SKM-1 (cell line): Measurements from ENCODE around the gene MSI2.

Experiments used
- DNase-seq: peaks from one replicate; lab custom pipeline; 2025; ENCODE audit not compliant: unreplicated experiment; lab: John Stamatoyannopoulos, UW

Gene MSI2

GRCh38 chr17:57561072-57561861 is 304.9 kb downstream of the MSI2 start:
- peak; percentile 30 for DNase-seq

- DNase-seq = no peak
Observed at GRCh38 chr17:57562184-57562698, 305.9 kb downstream of the MSI2 start.

GRCh38 chr17:57563958-57564357 is 307.6 kb downstream of the MSI2 start:
- no peak for DNase-seq

GRCh38 chr17:57565176-57565575 is 308.9 kb downstream of the MSI2 start:
- no peak for DNase-seq

DNA sequence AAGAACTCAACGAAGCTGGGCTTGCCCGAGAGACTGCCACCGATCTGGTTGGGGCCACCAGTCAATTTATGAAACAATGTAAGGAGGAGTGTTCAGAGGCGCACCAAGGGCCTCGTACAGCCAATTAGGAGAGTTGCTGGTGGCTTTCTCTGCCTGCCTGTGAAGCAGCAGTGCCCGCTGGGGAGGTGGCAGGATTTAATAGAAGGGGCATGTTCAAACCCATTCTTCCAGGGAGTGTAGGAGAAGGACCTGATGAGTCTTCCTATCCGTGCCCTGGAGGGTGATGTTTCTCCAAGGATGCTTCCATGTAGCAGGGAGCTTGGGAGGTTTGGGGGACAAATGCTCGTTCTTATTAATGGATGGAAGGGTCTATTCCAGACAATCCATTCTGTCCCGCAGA is 310.4 kb downstream of the MSI2 start:
- no peak for DNase-seq

DNA sequence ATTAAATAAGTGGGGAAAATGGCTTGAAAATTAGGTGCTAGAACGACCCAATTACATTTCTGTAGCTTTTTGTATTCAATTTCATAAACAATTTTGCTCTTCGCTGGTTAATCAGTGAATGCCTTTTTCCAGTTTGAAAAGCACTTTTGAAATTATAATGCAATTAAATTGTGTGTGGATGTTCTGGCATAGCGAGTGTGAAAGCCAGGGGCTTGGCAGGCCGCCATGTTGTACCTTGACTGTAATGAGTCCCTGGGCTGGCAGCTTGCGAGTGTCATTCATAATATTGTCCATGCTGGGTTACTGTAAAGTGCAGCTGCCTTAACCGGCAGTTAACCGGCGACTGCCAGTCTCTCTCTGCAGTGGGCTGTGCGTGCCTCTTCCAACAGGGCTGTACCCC is 310.9 kb downstream of the MSI2 start:
- no peak for DNase-seq

GRCh38 chr17:57568340-57568739 is 312.0 kb downstream of the MSI2 start:
- no peak for DNase-seq

DNA sequence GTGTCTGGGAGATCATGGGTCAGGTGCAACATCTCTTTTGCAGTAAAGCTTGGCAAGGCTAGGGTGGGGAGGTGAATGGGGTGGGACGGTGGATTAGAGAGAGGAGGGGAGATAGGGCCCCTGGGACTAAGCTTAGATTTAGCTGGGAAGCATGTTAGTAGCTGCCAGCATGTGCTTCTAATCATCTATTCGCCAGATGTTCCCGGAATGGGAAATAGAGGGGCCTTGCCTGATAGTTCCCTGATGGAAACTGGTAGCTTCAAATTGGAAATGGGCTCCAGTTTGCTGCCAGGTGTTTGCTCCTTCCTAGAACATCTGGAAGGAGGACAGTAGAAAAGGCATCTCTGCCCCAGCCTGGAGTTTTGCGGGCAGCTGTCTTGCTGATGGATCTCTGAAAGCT is 312.7 kb downstream of the MSI2 start:
- DNase-seq = no peak

- no peak for DNase-seq
Observed at GRCh38 chr17:57569853-57570252, 313.5 kb downstream of the MSI2 start.

GRCh38 chr17:57570724-57571344 is 314.5 kb downstream of the MSI2 start:
- DNase-seq = no peak

DNA sequence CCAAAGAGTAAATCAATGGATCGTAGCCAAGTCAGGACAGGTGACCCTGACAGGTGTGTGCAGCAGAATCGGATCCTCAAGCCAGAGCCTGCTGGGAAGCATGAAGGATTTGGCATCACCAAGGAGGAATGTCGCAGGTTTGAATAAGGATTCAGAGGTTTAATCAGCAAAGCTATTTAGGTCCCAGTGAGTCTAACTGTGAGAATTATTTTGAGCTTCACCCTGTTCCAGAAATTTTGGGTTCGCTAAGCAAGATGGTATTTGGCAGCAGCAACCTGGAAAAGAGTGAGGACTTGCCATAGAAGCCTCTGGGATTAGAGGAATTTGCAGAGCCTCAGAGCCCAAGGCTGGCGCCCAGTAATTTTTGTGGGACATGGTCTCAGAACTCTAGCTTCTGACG is 315.7 kb downstream of the MSI2 start:
- DNase-seq = no peak

DNA sequence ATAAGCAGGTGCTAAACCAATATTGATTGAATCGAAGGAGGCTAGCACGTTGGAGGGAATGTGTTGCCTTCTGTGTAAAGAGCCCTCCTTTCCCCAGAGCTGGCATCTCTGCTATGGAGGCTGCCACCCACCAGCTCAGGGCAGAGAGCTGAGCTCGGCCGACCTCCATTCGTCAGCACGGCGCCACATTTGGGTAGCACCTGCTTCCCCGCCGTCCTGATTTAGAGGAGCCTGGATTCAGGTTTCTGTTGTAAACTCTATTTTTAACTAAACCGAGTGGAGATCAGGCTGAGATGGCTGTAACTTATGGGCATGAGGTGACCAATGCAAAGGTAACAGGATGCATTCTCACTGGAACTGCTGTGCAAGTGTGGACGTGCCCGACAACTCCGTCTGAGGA is 316.3 kb downstream of the MSI2 start:
- DNase-seq = no peak

GRCh38 chr17:57574040-57574513 is 317.8 kb downstream of the MSI2 start:
- no peak for DNase-seq

GRCh38 chr17:57576744-57577143 is 320.4 kb downstream of the MSI2 start:
- DNase-seq = no peak

- DNase-seq = peak; percentile 79
Observed at GRCh38 chr17:57577751-57578607, 321.7 kb downstream of the MSI2 start.

DNA sequence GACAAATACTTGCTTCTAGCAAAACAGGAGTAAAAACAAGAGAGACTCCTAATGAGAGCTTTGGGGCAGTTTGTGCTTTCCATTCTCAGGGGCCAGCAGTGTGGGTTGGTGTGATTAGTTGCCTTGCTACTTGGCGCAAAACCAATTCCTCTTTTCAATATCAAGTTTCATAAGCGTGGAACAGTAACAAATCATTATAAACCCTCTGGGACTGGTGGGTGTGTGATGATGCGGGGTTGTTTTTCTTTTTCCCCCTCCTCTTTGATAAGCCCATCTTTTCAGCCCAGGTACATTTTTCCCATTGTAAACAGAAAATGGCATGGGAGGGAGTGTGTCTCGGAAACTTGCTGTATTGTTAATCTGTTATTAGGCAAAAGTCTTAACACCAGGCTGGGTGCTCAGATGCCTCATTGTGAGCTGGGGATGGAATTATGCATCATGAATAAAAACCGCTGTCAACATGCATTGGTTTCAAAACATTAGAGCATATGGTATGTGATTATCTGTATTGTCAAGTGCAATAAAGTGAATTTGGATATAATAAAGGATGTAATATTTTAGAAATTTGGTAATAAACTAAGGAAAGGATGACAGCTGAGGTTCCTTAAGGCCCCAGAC is 322.4 kb downstream of the MSI2 start:
- no peak for DNase-seq

DNA sequence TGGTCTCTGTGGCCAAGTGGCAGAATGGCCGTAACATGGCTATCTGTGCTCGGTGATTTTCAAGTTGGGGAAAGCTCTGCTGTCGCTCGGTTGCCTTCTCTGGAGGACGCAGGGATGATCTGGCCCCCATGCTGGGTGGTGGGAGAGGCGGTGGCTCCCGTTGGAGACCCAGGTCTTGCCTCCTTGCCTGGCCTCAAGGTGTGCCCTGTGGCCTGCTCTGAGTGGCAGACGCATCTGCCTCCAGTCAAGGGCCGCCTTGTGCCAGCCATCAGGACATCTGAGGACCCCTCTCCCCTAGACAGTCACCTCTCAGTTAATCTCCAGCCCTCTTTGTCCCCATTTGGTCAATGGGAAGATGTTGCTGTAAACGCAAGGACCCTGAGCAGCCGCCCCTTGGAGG is 322.9 kb downstream of the MSI2 start:
- DNase-seq = no peak

DNA sequence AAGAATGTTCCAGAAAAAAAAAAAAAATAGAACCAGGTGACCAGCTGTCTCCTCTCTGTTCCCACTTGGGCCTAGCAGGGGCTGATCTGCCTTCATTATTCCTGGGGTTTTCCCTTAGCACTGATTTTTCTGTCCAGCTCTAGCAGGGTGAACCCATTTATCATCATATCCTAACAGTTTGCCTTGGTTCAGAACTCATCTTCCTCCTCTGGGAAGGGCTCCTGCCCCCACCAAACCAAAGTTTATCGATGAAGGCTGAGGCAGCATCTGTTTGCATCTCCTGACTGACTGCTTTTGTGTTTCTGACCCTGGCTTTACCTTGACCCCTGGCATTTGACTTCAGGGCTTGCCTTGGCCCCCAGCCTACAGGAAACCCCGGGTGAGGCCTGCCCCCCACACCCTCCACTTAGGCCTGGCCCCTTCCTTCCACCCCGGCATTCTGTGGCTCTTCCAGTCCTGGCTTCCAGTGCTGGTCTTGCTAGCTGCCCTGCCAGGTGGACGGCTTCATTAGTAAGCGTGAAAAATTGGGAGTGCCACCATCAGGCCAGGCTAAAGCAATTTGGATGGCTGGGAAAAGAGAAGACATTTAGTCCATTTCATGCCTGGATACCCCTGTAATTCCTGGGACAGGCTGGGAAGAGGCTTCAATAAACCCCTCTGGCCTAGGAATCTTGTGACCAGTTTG is 323.9 kb downstream of the MSI2 start:
- no peak for DNase-seq

DNA sequence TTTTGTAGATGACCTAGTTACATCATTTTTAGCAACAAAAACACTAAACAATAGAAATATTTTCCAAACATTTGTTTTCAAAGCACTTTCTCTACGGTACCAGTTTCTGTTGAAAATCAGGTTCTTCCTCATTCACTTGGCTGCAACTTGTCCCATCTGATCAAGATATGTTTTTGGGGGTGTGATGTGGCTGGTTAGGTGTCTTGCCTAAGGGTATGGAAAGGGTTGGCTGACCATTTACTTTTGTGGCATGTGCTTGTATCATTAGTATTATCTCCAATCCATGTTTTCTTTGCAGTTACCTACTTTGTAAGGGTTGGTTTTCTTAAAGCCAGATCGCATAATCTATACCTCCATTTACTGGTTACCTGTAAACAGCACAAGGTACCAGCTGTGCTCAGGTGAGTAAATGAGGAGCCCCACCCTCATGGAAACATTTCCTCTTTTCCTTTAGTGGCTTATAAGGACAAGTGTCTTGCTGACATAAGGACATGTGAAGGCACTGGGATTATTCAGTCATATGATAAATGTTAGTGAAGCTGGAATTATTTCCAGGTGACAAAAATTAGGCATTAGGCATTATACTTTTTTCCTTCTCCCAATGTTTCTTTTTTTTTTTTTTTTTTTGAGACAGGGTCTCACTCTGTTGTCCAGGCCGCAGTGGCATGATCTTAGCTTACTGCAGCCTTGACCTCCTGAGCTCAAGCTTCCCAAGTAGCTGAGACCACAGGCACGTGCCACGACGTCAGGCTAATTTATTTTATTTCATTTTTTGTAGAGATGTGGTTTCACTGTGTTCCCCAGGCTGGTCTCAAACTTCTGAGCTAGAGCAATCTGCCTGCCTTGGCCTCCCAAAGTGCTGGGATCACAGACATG is 326.8 kb downstream of the MSI2 start:
- no peak for DNase-seq
